Rectal smooth muscle tissue (tissue), 1 donor: ENCODE data around the gene ECI2.

Source experiments
- H3K27ac ChIP-seq: one replicate; pipeline ENCODE4 v1.7.0; 2013; ENCODE audit warnings: low read depth, low read length, inconsistent platforms
- H3K27me3 ChIP-seq: one replicate; pipeline ENCODE4 v1.7.0; 2013; ENCODE audit warnings: low read length; ENCODE audit not compliant: control insufficient read depth, insufficient read depth
- H3K36me3 ChIP-seq: one replicate; pipeline ENCODE4 v1.7.0; 2013; ENCODE audit warnings: low read length; ENCODE audit not compliant: control insufficient read depth, insufficient read depth
- H3K4me1 ChIP-seq: one replicate; pipeline ENCODE4 v1.7.0; 2013; ENCODE audit warnings: low read length; ENCODE audit not compliant: control insufficient read depth, insufficient read depth
- H3K4me3 ChIP-seq: one replicate; pipeline ENCODE4 v1.7.0; 2013; ENCODE audit warnings: low read length
- H3K9ac ChIP-seq: one replicate; pipeline ENCODE4 v1.7.0; 2013; ENCODE audit warnings: low read length

The ECI2 gene

GRCh38 chr6:4134841-4135664 lies at the start of gene ECI2:
Gene ECI2 (minus strand): TSS chr6:4135575. CDS start chr6:4135560, 15 bp downstream.
- Histone ChIP-seq H3K27ac (peak within 1 kb of the TSS; percentile 91), H3K27me3 (no peaks in the 10 kb centered on the region), H3K4me1 (peaks cover 13% of the 10 kb centered on the region), H3K9ac (peak within 1 kb of the TSS; percentile 97), H3K36me3 (peaks cover 12% of the 10 kb centered on the region), H3K4me3 (peak within 1 kb of the TSS; percentile 98)

- no peaks in the 10 kb centered on the region for H3K4me1 ChIP-seq
- no peaks in the 10 kb centered on the region for H3K27me3 ChIP-seq
- H3K4me3 ChIP-seq = no peak overlapping the region
- H3K9ac ChIP-seq = no peak overlapping the region
- H3K36me3 ChIP-seq = no peaks in the 10 kb centered on the region
- H3K27ac ChIP-seq = no peak overlapping the region
These were observed 45.4 kb upstream of the ECI2 start for GRCh38 chr6:4180652-4181255.

GRCh38 chr6:4179960-4180651 lies 44.7 kb upstream of the ECI2 start:
- Histone ChIP-seq H3K36me3 (no peaks in the 10 kb centered on the region), H3K4me3 (no peak overlapping the region), H3K27me3 (no peaks in the 10 kb centered on the region), H3K4me1 (no peaks in the 10 kb centered on the region), H3K27ac (no peak overlapping the region), H3K9ac (no peak overlapping the region)

- Histone ChIP-seq H3K27ac (no peak overlapping the region), H3K4me1 (no peaks in the 10 kb centered on the region), H3K9ac (no peak overlapping the region), H3K36me3 (no peaks in the 10 kb centered on the region), H3K4me3 (no peak overlapping the region), H3K27me3 (no peaks in the 10 kb centered on the region)
These were observed 43.5 kb upstream of the ECI2 start for GRCh38 chr6:4178737-4179333.

- Histone ChIP-seq H3K36me3 (no peaks in the 10 kb centered on the region), H3K4me1 (no peaks in the 10 kb centered on the region), H3K27me3 (no peaks in the 10 kb centered on the region), H3K4me3 (no peak overlapping the region), H3K9ac (no peak overlapping the region), H3K27ac (no peak overlapping the region)
These were observed 41.5 kb upstream of the ECI2 start for GRCh38 chr6:4176907-4177306.

GRCh38 chr6:4174042-4174441 lies 38.7 kb upstream of the ECI2 start:
- H3K4me3 ChIP-seq = no peak overlapping the region
- no peak overlapping the region for H3K27ac ChIP-seq
- no peaks in the 10 kb centered on the region for H3K4me1 ChIP-seq
- H3K27me3 ChIP-seq = no peaks in the 10 kb centered on the region
- no peaks in the 10 kb centered on the region for H3K36me3 ChIP-seq
- no peak overlapping the region for H3K9ac ChIP-seq

- H3K27me3 ChIP-seq = no peaks in the 10 kb centered on the region
- H3K4me3 ChIP-seq = no peak overlapping the region
- no peak overlapping the region for H3K9ac ChIP-seq
- H3K4me1 ChIP-seq = no peaks in the 10 kb centered on the region
- H3K36me3 ChIP-seq = no peaks in the 10 kb centered on the region
- H3K27ac ChIP-seq = no peak overlapping the region
These were observed 37.0 kb upstream of the ECI2 start for GRCh38 chr6:4172368-4172767.

- H3K4me1 ChIP-seq = no peaks in the 10 kb centered on the region
- H3K9ac ChIP-seq = no peak overlapping the region
These were observed 34.9 kb upstream of the ECI2 start for GRCh38 chr6:4170297-4170696.

GRCh38 chr6:4169028-4169789 lies 33.8 kb upstream of the ECI2 start:
- Histone ChIP-seq H3K4me1 (no peaks in the 10 kb centered on the region), H3K36me3 (no peaks in the 10 kb centered on the region), H3K4me3 (no peak overlapping the region), H3K9ac (no peak overlapping the region), H3K27ac (no peak overlapping the region), H3K27me3 (no peaks in the 10 kb centered on the region)

More at GRCh38 chr6:4170297-4170696, 34.9 kb upstream of the ECI2 start:
- Histone ChIP-seq H3K27ac (no peak overlapping the region), H3K27me3 (no peaks in the 10 kb centered on the region), H3K4me3 (no peak overlapping the region), H3K36me3 (no peaks in the 10 kb centered on the region)

- no peaks in the 10 kb centered on the region for H3K36me3 ChIP-seq
- H3K27me3 ChIP-seq = no peaks in the 10 kb centered on the region
- no peak overlapping the region for H3K9ac ChIP-seq
- no peak overlapping the region for H3K4me3 ChIP-seq
- no peak overlapping the region for H3K27ac ChIP-seq
- H3K4me1 ChIP-seq = no peaks in the 10 kb centered on the region
These were observed 32.5 kb upstream of the ECI2 start for GRCh38 chr6:4167833-4168232.

- Histone ChIP-seq H3K27me3 (no peaks in the 10 kb centered on the region), H3K27ac (no peak overlapping the region), H3K36me3 (no peaks in the 10 kb centered on the region), H3K4me3 (no peak overlapping the region), H3K9ac (no peak overlapping the region), H3K4me1 (no peaks in the 10 kb centered on the region)
These were observed 31.7 kb upstream of the ECI2 start for GRCh38 chr6:4167123-4167522.

- no peak overlapping the region for H3K9ac ChIP-seq
- no peak overlapping the region for H3K27ac ChIP-seq
- H3K4me3 ChIP-seq = no peak overlapping the region
- no peaks in the 10 kb centered on the region for H3K27me3 ChIP-seq
- H3K4me1 ChIP-seq = no peaks in the 10 kb centered on the region
- no peaks in the 10 kb centered on the region for H3K36me3 ChIP-seq
These were observed 29.1 kb upstream of the ECI2 start for GRCh38 chr6:4164456-4164855.
